GM19193 (cell line): ENCODE results near the gene ZBTB16.

Experiments used
- POLR2A ChIP-seq: IDR thresholded peaks from 4 replicates; pipeline ENCODE4 v1.6.1; 2011; ENCODE audit not compliant: insufficient read depth, insufficient read length; ENCODE audit errors: extremely low read depth

The ZBTB16 gene

DNA sequence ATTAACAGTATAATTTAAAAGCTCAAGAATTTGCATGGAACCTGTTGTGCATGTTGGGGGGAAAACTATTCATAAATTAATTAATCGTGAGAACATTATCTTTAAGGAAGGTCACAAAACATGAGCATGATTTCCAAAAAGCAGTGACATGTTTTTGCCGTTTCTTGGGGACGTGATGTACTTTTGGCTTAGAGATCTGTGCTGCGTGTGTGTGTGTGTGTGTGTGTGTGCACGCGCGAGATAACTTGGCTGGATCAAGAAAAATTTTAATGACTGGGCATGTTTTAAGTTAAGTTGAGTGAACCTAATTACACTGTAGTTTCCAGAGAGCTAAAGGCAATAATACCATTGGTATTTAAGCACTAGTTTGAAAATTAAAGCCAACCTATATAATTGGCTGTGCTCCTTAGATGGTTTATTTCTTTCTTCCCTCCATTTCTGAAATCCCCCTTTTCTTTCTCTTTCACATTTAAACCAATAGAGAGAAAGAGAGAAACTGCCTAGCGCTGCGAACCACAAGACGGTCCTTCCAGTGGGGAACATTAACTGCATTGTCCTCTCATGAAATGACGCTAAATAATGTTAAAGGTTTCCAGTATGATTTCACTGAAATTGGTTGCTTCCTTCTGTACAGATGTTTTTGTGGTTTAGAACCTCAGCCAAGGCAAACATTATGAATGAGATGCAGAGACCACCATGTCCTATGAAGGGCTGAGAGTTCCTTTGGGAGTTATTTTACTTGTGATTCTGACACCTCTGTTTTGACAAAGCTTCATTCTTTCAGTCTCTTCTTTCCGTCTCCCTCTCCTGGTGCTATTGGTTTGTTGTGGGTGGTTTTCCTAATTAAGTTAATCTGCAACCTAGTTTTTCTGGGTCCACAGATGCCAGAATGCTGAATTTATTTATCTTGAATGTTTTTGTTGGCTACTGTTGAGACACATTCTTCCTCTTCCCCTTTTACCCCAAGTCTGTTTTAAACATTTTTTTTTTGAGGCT is 51.7 kb downstream of the ZBTB16 start:
- no peak for TF ChIP-seq POLR2A

DNA sequence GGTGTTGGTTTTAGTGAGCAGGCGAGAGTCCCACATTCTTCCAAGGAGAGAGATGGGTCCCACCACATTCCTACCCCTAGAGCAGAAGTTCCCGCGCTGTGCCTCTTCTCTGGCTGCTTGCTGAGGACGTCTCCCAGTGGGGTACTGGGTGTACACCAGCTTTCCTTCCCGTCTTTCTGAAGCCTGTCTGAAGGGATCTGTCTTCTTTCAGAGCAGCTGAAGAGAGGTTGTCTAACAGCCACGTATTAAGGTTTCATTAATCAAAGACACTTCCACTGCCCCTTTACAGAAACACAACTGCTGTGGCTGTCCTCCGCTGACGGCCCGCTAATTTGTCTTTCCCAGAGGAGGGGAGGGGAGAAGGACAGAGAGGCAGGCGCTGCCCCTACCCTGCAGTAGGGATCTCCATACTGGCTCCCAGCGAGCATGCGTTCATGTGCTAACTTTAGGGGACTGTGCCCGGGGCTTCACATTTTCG is 56.0 kb downstream of the ZBTB16 start:
- no peak for TF ChIP-seq POLR2A

DNA sequence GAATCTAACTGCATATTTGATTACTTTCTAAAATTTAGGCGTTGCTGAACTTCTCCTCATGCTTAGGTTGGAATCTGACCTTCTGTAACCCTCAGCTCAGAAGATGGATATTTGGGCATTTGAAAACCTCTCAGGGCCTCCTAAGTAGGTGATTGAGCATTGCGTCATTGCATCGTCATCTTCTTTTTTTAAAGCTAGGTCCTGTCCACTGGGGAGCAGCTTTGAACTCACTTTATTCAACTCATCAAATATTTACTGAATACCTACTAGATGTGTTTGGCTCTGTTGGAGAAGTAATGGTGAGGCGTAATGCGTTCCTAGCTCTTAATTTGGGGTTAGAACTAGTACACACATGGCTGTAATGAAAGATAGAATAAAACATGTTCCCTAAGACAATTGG is 56.8 kb downstream of the ZBTB16 start:
- TF ChIP-seq POLR2A, result no peak

DNA sequence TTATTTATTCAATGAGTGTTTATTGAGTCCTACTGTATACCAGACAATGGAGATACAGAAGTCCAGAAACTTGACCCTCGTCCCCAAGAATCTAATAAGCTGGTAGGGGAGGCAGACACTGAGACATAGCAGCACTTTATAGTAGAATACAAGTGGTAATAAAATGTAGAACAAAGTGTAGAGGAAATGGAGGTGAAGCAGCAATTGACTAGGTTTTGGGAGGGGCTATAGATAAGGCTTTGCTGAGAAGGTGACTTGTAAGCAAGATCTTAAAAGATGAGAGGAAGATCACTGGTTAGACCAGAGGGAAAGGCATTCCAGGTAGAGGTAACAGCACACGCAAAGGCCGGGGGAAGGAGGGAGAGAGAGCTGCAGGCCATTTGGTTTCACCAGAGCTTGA is 57.3 kb downstream of the ZBTB16 start:
- no peak for TF ChIP-seq POLR2A

DNA sequence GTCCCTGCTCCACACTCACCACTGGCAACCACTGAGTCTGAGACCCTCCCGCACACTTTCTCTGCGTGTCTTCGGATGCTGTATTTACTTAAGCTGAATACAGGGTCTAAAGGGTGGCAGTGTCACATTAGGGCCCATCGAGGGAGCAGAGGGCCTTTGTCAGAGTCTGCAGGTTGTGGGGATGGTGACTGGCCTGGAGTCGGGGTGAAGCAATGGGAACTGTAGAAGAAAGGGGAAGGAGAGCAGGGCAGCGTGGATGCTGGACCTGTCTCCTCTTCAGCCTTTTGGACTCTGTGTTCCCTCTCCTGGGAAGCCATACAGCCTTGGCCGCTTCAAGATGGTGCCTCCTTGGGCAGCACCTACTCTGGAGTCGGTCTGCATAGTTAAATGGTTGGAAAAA is 61.1 kb downstream of the ZBTB16 start:
- no peak for TF ChIP-seq POLR2A

DNA sequence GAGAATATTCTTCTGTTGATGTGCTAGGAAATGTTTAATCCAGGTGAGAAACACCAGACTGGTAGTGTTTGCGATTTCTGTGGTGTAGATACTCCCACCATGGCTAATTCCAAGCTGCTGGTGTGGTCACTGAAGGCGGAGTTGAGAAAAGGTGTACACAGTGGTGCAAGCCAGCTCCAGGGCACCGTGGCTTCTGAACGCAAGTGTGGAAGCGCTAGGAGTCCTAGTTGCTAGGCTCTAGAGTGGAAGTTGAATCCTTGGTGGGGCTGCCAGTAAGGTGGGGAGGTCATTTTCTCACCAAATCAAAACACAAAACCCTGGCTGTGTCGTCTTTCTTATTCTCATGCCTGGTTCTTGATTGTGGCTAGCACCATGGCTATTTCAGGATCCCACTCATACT is 61.6 kb downstream of the ZBTB16 start:
- TF ChIP-seq POLR2A, result no peak

DNA sequence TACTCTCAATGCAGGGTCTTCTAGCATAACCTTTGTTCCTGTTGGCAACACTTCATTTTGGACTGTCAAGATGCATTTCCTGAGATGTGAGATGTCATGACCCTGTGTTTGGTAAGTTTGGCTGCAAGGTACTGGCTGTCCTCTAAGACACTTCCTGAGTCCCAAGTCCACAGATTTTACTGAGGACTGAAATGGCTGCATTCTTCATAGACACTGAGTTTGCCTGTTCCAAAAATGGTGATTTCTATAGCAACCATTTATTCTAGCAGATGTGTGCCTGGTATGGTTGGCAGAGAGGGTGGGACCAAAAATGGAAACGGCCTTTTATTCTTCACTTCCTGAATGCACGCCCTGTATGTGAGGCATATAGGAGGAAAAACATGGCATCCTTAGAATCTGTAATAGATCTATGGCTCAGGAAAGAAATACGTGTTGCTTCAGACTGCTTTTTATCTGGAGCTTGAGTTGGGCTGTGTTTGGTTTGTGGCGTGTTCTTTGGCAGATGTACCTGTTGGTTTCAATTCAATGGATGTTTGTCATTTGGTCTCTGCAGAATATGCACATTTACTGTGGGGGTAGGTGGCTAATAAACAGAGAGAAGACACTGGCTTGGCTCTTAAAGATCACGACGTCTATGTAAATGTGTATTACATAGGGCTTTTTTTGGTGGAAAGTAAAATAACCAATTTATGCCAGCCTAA is 62.4 kb downstream of the ZBTB16 start:
- no peak for TF ChIP-seq POLR2A

DNA sequence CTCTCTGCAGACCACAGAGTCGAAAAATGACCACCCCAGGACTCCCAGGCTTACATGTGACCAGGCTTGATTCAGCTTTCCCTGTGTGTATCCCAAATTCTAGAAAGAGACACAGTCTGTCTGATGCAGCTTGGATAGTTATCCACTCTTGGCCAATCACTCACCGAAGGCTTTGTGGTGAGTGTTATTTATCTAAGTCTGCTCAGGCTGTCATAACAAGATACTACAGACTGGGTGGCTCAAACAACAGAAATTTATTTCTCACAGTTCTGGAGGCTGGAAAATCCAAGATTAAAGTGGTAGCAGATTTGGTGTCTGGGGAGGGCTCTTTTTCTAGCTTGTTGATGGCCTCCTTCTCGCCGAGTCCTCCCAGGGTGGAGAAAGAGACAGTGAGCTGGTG is 63.2 kb downstream of the ZBTB16 start:
- TF ChIP-seq POLR2A, result no peak

DNA sequence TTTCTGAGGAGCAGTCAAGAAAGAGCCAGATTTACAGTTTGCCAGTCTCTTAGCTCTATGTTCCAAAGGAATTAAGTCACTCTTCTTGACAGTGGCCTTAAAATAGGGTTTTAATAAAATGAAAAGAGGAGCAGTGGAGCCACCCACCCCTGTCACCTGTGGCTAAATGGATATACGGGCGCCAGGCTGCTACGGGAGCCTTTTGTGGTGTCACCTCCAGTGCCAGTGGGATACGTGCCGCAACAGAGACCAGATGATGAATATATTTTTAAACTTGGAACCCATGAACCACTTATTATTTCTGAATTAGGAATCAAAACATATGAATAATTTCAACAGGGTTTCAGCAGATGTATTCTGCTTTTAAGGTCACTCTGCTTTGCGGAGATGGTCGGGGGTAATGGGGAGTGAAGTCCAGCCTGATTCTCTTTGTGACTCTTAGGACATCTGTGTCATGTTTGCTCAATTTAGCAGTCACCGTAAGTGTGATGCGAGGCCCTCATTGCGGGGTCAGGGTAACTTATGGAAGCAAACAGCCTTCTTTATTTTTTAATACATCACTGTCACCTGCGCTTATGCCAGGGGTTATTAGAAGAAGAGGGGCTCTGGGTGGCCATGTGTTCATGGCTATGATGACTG is 64.3 kb downstream of the ZBTB16 start:
- TF ChIP-seq POLR2A, result no peak

DNA sequence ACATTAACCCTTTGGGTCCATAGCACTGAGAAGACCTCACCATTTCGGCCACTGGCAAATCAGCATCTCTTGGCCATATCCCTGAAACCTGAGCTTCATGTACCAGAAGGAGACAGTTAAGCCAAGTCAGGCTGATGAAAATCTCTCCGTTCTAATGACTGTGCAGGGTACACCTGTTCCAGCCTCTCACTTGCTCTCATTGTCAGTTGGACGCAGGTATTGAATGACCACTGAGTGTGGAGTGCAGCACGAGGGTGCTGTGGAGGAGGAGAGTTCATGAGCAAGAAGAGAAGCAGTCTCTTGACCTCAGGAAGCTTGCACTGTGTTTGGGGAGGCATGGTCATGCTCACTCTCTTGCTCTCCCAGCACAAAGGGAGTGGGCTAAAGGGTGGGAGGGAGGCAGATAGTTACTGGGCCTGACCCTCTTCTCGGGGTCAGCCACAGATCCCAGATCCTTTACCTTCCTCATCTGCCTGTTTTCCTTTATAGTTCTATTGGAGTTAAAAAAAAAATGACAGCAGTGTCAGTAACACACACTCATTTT is 65.2 kb downstream of the ZBTB16 start:
- TF ChIP-seq POLR2A, result no peak

DNA sequence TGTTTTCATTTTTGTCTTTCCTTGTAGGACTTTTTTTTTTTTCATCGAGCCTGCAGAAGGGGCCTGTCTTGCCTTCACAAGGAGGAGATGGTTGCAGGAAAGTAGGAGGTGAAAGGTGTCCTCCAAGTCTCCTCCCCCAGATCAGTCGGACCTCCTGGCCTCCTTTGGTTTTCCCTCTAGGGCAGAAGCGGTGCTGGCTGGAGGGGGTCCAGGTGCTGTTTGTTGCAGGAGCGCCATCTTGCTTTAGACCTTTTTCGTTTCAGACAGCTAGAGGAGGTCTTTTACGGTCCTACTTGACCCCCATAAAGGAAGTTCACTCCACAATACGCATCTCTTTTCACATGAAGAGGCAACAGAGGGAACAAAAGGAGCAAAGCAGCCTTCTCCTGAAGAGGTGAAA is 66.0 kb downstream of the ZBTB16 start:
- TF ChIP-seq POLR2A, result no peak

DNA sequence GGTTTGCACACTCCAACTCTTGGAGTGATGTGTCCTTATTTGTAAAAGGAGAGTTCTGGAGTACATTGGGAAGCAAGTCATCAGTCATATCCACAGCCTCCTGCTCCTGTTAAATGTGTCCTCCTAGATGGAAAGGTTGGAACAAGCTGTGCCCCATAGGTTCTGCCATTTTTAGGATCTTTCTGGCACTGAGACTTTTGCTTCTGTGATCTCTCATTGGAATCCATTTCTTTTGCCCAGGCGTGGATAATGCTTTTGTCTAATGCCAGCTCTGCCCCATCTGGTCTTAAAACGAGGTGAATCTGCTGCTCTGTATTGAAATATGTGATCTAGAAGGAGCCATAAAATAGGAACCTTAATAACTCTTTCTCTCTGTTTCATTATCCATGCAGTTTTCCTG is 66.4 kb downstream of the ZBTB16 start:
- TF ChIP-seq POLR2A, result no peak

DNA sequence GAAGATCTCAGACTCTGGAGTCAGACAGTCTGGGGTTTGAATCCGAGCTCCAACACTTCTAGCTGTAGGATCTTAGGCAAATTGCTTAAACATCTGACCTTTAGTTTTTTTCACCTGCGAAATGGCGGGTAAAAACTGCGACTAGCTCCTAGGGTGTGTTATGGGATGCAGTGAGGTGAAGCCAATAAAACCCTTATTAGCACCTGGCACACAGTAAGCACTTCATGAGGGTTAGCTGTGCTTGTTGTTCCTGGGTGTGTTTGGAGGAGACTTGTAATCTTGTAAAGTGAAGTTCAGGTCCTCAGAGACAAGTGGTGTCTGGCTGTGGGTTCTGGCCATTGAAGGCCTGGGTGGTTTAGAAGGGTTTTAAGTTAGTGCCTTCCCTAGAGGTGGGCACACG is 68.9 kb downstream of the ZBTB16 start:
- no peak for TF ChIP-seq POLR2A

DNA sequence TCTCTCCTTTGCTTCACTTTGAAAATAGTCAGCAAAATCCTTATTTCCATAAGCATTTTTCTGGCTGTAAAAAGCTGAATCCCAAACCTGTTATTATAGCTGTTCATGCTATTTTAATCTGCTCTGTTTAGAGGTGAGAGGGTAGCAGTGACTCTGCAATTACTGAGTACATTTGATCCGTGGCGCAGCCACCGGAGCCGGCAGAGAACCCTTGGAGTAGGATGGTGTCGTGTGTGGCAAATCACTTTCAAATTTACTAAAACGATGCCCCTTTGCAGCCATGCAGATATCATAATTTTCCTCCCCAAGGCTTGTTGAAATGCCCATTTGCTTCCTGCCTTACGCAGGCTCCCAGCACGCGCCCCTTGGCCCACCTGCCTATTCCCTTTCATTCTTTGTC is 69.6 kb downstream of the ZBTB16 start:
- TF ChIP-seq POLR2A, result no peak

DNA sequence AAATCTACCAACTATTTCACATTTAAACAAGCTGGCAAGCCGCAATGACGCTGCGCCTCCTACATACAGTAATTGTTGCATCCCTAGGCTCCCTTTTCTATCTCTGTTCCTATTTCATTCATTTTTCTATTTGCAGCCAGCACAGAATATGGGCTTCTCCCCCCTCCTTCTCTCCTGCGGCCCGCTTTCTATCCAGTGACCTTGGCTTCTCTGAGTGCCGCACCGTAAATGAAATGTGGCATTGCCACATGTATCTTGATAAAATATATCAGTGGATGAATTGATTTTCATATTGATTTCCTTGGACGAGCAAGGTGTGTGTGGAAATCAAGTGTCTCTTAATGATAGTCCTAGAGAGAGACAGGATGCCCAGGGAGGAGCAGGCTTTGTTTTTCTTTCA is 70.2 kb downstream of the ZBTB16 start:
- no peak for TF ChIP-seq POLR2A
